Measurements from ENCODE around the gene NAA38.
A peak's percentile ranks its signal among the peaks of the same experiment; 100 is the strongest.

NAA38 gene

GRCh38 chr17:7883781-7884386, 26.5 kb upstream of the NAA38 start:
- Histone ChIP-seq H3K27ac (ENCODE audit: extremely low read depth, low read depth, low read length) (peak overlapping the region; percentile 35; the same call in 1 of the 2 replicates), H3K9me3 (ENCODE audit: control insufficient read depth, insufficient read depth, low read depth, low read length) (no peaks in the 10 kb centered on the region), H3K4me3 (ENCODE audit: low read depth, low read length) (peak overlapping the region; percentile 55), H3K36me3 (ENCODE audit: control insufficient read depth in 2 of 2, insufficient read depth in 1 of 2, low read length in 2 of 2) (peaks cover 17 to 41% of the 10 kb centered on the region in 2 experiments), H3K4me1 (ENCODE audit: control insufficient read depth, insufficient read depth, low read length) (peaks cover 22% of the 10 kb centered on the region)
- ChIA-PET CTCF (interaction anchor here (0.6 to 2.1 kb wide), 6 partner anchors 14 to 175 kb away, joined by 3 to 23 read pairs (median 4); no protein-coding TSS in a partner anchor), POLR2A (interaction anchor here (0.6 to 1.0 kb wide), 2 partner anchors 16 to 68 kb away, joined by 3 read pairs; no protein-coding TSS in a partner anchor)
- TF ChIP-seq ZNF416 (tag by site-specific recombination; IDR thresholded peaks at IDR 0.05) (no peak), ZNF2 (tag by site-specific recombination; IDR thresholded peaks at IDR 0.05) (no peak), PRDM10 (tag by site-specific recombination; IDR thresholded peaks at IDR 0.05) (no peak), ZNF324 (tag by site-specific recombination; IDR thresholded peaks at IDR 0.05) (no peak), PATZ1 (tag by site-specific recombination; IDR thresholded peaks at IDR 0.05) (peak; percentile 98), ZNF112 (tag by site-specific recombination; IDR thresholded peaks at IDR 0.05) (no peak), ZNF785 (tag by site-specific recombination; IDR thresholded peaks at IDR 0.05) (no peak), ZBTB21 (tag by site-specific recombination; IDR thresholded peaks at IDR 0.05) (no peak), ZNF350 (tag by site-specific recombination; IDR thresholded peaks at IDR 0.05) (no peak), KLF1 (tag by site-specific recombination; IDR thresholded peaks at IDR 0.05) (no peak), REPIN1 (tag by site-specific recombination; IDR thresholded peaks at IDR 0.05; ENCODE audit: low read depth) (no peak), ZNF510 (tag by site-specific recombination; IDR thresholded peaks at IDR 0.05; ENCODE audit: insufficient replicate concordance) (no peak), MZF1 (tag by site-specific recombination; IDR thresholded peaks at IDR 0.05; ENCODE audit: borderline replicate concordance) (peak; percentile 40; the same call in 1 of the 2 replicates), ZSCAN30 (tag by site-specific recombination; IDR thresholded peaks at IDR 0.05) (no peak), ZNF184 (tag by site-specific recombination; IDR thresholded peaks at IDR 0.05) (no peak), ZNF654 (tag by site-specific recombination; IDR thresholded peaks at IDR 0.05; ENCODE audit: low read depth) (no peak), ZNF501 (tag by site-specific recombination; IDR thresholded peaks at IDR 0.05) (no peak), ZNF518A (tag by site-specific recombination; conservative IDR thresholded peaks at IDR 0.05; ENCODE audit: low read depth) (no peak), ZNF23 (tag by site-specific recombination; IDR thresholded peaks at IDR 0.05; ENCODE audit: borderline replicate concordance) (no peak), ZNF426 (tag by site-specific recombination; IDR thresholded peaks at IDR 0.05) (no peak)
- TF ChIP-seq, protein P1, sequence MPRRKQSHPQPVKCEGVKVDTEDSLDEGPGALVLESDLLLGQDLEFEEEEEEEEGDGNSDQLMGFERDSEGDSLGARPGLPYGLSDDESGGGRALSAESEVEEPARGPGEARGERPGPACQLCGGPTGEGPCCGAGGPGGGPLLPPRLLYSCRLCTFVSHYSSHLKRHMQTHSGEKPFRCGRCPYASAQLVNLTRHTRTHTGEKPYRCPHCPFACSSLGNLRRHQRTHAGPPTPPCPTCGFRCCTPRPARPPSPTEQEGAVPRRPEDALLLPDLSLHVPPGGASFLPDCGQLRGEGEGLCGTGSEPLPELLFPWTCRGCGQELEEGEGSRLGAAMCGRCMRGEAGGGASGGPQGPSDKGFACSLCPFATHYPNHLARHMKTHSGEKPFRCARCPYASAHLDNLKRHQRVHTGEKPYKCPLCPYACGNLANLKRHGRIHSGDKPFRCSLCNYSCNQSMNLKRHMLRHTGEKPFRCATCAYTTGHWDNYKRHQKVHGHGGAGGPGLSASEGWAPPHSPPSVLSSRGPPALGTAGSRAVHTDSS (tag by site-specific recombination; IDR thresholded peaks at IDR 0.05): no peak
- TF ChIP-seq, protein P2, sequence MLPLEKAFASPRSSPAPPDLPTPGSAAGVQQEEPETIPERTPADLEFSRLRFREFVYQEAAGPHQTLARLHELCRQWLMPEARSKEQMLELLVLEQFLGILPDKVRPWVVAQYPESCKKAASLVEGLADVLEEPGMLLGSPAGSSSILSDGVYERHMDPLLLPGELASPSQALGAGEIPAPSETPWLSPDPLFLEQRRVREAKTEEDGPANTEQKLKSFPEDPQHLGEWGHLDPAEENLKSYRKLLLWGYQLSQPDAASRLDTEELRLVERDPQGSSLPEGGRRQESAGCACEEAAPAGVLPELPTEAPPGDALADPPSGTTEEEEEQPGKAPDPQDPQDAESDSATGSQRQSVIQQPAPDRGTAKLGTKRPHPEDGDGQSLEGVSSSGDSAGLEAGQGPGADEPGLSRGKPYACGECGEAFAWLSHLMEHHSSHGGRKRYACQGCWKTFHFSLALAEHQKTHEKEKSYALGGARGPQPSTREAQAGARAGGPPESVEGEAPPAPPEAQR (tag by site-specific recombination; IDR thresholded peaks at IDR 0.05): no peak

All from HEK293 (cell line).